Activated naive CD4-positive, alpha-beta T cell treated with anti-CD3 and anti-CD28 coated beads, Interleukin-2, amount 10 ng/mL, durations not matched to agents 5 hours and 36 hours (primary cell): ENCODE measurements around the gene YY1. TPM values are rescaled to one million over a fixed set of nuclear protein-coding genes. Genes with fewer than 3 reads are reported as not detected.

Source experiments
- microRNA-seq: library from miRNA; unstranded; fragments of <30 nt; microRNA quantifications from one replicate; pipeline ENCODE4 v1.2.0, GENCODE V29; 2022; ENCODE audit warnings: borderline microRNAs expressed, borderline replicate concordance
- total RNA-seq, 2 experiments: library from RNA; stranded (reverse); gene quantifications; one replicate each; pipeline ENCODE4 v1.2.3, GENCODE V29; 2021

YY1 gene
- 100 to 1,000 TPM in 1 of 2 experiments, 10 to 100 TPM in 1; 94.2 to 102 TPM for total RNA-seq

DNA sequence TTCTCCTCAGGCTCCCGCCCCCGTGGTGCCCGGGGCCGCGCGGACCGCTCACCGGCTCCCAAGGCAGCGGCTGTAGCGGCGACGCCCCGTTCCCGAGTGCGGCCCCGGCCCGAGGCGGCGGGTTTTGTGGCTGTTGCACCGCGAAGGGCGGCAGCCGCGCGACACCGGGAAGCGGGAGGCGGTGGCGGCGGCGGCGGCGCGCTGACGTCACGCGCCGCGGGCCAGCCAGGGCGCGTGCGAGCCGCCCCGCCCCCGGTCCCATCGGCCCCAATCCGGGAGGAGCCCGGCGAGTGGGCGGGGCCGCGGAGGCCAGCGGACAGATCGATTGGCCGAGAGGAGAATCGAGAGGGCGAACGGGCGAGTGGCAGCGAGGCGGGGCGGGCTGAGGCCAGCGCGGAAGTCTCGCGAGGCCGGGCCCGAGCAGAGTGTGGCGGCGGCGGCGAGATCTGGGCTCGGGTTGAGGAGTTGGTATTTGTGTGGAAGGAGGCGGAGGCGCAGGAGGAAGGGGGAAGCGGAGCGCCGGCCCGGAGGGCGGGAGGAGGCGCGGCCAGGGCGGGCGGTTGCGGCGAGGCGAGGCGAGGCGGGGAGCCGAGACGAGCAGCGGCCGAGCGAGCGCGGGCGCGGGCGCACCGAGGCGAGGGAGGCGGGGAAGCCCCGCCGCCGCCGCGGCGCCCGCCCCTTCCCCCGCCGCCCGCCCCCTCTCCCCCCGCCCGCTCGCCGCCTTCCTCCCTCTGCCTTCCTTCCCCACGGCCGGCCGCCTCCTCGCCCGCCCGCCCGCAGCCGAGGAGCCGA lies at the start of gene YY1:
Gene YY1 (plus strand): TSS at position 726 of the 792 bp plus-strand sequence. CDS start 101 bp downstream, outside the sequence.

DNA sequence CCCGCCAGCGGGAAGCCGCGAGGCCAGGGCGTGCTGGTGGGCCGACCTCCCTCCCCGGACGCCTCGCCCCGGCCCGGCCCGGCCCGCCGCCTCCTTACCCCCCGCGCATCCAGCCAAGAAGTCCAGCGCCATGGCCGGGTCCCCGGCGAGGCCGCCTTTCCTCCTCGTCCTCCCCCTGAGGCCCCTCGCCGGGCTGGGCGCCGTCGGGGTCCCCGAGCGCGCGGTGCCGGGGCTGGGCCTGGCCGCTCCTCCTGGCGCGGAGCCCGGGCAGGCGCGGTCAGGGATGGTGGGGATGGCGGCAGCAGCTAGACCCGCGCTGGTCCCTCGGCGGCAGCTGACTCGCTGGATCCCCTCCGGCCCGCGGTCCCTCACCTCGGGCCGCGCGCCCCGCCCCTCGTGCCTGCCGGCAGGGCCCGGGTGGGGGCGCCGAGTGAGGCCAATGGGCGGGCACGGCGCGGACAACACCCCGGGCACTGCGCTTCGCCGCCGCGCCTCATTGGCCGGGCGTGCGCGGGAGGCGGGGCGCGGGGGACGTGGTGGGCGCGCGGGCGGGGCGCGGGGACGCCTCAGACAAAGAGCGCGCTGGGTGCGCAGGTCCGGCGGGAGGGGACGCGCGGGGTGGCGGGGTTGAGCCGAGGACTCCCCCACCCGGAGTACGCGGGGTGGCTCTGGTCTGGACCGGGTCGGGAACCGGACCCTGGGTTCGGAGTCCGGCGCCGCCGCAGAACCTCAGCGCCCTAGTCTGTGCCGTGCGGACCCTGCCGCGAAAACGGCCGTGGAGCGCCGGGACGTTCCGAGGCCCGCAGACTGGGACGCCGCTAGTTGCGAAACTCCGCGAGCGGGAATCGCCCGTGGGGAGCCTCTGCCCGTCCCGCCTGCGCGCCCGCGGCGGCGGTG lies 67.4 kb downstream of the YY1 start, which contains the start of gene SLC25A29:
Gene SLC25A29 (minus strand): TSS at position 344 of the 897 bp plus-strand sequence. CDS start 212 bp downstream, at position 132.

DNA sequence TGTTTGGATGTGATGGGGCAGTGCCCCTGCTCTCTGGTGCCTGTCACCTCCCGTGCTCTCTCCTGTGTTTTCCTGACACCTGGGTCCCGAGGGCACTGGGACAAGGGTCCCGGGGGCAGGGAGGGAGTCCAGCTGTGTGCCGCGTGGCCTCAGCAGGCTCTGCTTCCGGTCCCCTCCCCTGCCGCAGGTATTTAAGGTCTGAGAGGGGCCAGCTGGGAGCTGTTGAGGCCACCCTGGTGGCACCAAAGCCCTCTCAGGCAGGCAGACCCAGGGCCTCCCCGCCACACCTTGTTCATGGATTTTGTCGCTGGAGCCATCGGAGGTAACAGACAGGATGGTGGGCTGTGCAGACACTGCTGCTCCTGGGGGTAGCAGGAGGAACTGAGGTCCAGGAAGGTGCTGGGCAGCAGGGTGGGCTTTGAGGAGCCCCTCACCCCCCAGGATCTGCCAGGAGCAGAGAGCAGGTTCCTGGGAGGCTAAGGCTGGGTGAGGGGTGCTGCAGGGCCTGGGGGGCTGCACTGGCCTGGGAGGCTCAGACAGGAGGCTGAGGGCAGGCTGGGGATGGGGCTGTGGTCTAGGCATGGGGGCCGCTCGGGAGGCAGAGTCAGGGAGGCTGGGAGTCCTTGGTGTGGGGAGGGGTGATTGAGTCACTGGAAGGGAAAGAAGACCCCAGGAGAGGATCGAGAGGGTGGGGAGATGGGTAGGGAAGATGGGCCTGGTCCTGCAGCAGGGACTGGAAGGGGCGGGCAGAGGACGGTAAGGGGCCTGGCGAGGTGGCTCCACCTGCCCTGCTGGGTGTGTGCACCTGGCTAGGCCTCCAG lies 84.4 kb downstream of the YY1 start, which contains the start of gene SLC25A47:
Gene SLC25A47 (plus strand): TSS at position 219 of the 821 bp plus-strand sequence. CDS start 76 bp downstream, at position 295.

Small RNA genes lying within 50 kb of the gene (microRNA-seq; reads per million reads assigned to microRNA genes)
- gene MIR345 (0.83 reads per million), gene MIR6764 (not detected)

Other genes with a start within 250 kb of the YY1 start
- 1,000 to 10,000 TPM in 1 of 2 experiments, 100 to 1,000 TPM in 1; 940 to 1,018 TPM for gene EVL, start 173.7 kb upstream of the YY1 start, total RNA-seq
- gene DEGS2, start 79.5 kb upstream of the YY1 start, total RNA-seq: under 1 TPM; 0.29 to 0.58 TPM
- gene SLC25A29, start 67.3 kb downstream of the YY1 start, total RNA-seq: 1 to 10 TPM; 3.4 to 3.7 TPM
- not detected for gene SLC25A47, start 84.2 kb downstream of the YY1 start, total RNA-seq
- gene WDR25, start 137.3 kb downstream of the YY1 start, total RNA-seq: 1 to 10 TPM; 7.1 to 7.2 TPM